Muscle of leg (tissue), 11 donors: ENCODE results near the gene ITPK1. TPM values are rescaled to one million over a fixed set of nuclear protein-coding genes. Genes with fewer than 3 reads are reported as not detected.
A peak's percentile ranks its signal among the peaks of the same experiment; 100 is the strongest.

ENCODE experiments used
- DNase-seq: peaks from one replicate; pipeline ENCODE4 v3.0.0; 2013
- H3K27ac ChIP-seq: one replicate; pipeline ENCODE4 v1.5.1; 2013; ENCODE audit warnings: mild to moderate bottlenecking, low read length, control low read depth
- H3K27me3 ChIP-seq: one replicate; pipeline ENCODE4 v1.6.1; 2013; ENCODE audit warnings: low read length; ENCODE audit not compliant: control insufficient read depth, insufficient read depth
- H3K36me3 ChIP-seq: one replicate; pipeline ENCODE4 v1.6.1; 2013; ENCODE audit warnings: low read length; ENCODE audit not compliant: control insufficient read depth, insufficient read depth
- H3K4me1 ChIP-seq: one replicate; pipeline ENCODE4 v1.6.1; 2013; ENCODE audit warnings: low read length; ENCODE audit not compliant: control insufficient read depth, insufficient read depth
- H3K4me3 ChIP-seq: one replicate; pipeline ENCODE4 v1.5.1; 2013; ENCODE audit warnings: low read length, control low read depth
- H3K9me3 ChIP-seq: replicated peaks from 2 replicates; pipeline ENCODE4 v1.6.1; 2013; ENCODE audit warnings: low read depth, low read length; ENCODE audit not compliant: control insufficient read depth
- WGBS: methylation state at CpG from one replicate; pipeline ENCODE4 v1.1.5; 2013; ENCODE audit warnings: missing lambda C conversion rate; ENCODE audit not compliant: insufficient coverage; 5-methylcytosine and 5-hydroxymethylcytosine counted together
- polyA plus RNA-seq, 8 donors: library from polyadenylated mRNA; unstranded; fragments of 120-200 nt; gene quantifications; one replicate each; pipeline versions ENCODE4 v1.2.1 to v1.2.3, GENCODE V29; 2013; ENCODE audit warnings: inconsistent platforms in 1 of 8, low replicate concordance in 1 of 8; ENCODE audit not compliant: insufficient read length in 8 of 8, insufficient read depth in 1 of 8
- total RNA-seq: library from RNA; stranded (reverse); fragments of 120-200 nt; gene quantifications from one replicate; pipeline ENCODE4 v1.2.4, GENCODE V29; 2013

Gene ITPK1
- total and polyA plus RNA-seq, 9 donors = 10.0 to 25.7 (median 17.5) TPM

GRCh38 chr14:92962831-92963095 lies 153.0 kb downstream of the ITPK1 start:
- Histone ChIP-seq H3K36me3 (peaks cover 11% of the 10 kb centered on the region), H3K4me3 (no peak overlapping the region), H3K9me3 (no peaks in the 10 kb centered on the region), H3K27me3 (no peaks in the 10 kb centered on the region), H3K4me1 (peaks cover 56% of the 10 kb centered on the region), H3K27ac (no peak overlapping the region)
- WGBS = 79% methylated on average over 2 of the region's 11 CpGs
- no peak for DNase-seq

- no peak for DNase-seq
- H3K27ac ChIP-seq = no peak overlapping the region
- peaks cover 13% of the 10 kb centered on the region for H3K36me3 ChIP-seq
- H3K4me3 ChIP-seq = no peak overlapping the region
- no peaks in the 10 kb centered on the region for H3K27me3 ChIP-seq
- WGBS = 92% methylated on average over 16 of the region's 20 CpGs
- peaks cover 61% of the 10 kb centered on the region for H3K4me1 ChIP-seq
- H3K9me3 ChIP-seq = no peaks in the 10 kb centered on the region
These were observed 153.5 kb downstream of the ITPK1 start for GRCh38 chr14:92962031-92962830.

GRCh38 chr14:92961567-92961855 lies 154.2 kb downstream of the ITPK1 start:
- 75% methylated on average over 1 of the region's 7 CpGs for WGBS
- H3K4me1 ChIP-seq = peaks cover 67% of the 10 kb centered on the region

DNA sequence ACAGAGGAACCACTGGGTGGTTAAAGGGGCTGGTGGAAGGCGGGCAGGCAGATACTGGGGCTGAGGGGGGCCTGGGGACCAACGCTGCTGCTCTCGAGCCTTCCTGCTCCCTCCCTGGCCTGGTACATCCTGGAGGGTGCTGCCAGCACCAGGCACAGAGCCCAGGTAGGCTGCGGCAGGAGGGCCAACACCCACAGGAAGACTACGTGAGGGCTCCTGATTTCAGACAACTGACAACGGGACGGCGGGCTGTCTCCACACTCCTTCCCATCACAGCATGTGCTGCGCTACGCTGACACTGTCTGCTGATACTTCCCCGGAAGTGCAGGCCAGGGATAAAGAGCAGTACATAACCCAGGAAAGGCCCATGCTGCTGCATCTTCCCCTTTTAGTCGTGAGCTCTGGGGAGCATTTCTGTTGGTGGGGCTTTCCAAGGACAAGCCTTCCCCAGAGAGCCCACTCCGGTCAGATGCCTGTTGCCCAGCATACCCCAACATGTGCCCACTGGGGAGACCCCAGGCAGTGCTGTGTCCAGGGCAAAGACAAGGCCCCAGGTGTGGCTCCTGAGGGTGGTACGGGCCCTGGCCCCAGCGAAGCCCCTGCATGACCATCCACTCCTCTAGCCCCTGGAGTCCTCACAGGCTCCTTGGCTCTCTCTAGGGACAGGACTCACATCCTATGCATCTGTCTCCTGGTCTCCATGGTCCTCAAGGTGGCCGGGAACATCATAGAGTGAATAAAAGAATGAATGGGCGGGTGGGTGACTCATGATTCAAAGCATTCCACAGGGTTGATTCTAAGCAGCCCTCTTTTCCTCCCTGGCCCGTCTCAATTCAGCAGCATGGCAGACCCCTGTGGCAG lies 154.8 kb downstream of the ITPK1 start:
- Histone ChIP-seq H3K27ac (no peak overlapping the region), H3K4me3 (no peak overlapping the region), H3K4me1 (peaks cover 67% of the 10 kb centered on the region), H3K9me3 (no peaks in the 10 kb centered on the region), H3K27me3 (no peaks in the 10 kb centered on the region), H3K36me3 (peaks cover 13% of the 10 kb centered on the region)
- 87% methylated on average over 11 of the region's 18 CpGs for WGBS
- no peak for DNase-seq

More at GRCh38 chr14:92961567-92961855, 154.2 kb downstream of the ITPK1 start:
- H3K4me3 ChIP-seq = no peak overlapping the region
- no peaks in the 10 kb centered on the region for H3K9me3 ChIP-seq
- no peak for DNase-seq
- no peak overlapping the region for H3K27ac ChIP-seq
- no peaks in the 10 kb centered on the region for H3K27me3 ChIP-seq
- H3K36me3 ChIP-seq = peaks cover 13% of the 10 kb centered on the region

- H3K27me3 ChIP-seq = no peaks in the 10 kb centered on the region
- H3K4me1 ChIP-seq = peaks cover 67% of the 10 kb centered on the region
- H3K27ac ChIP-seq = peak overlapping the region; percentile 37
- WGBS = 73% methylated on average over 20 of the region's 30 CpGs
- no peak overlapping the region for H3K4me3 ChIP-seq
- DNase-seq = no peak
- no peaks in the 10 kb centered on the region for H3K9me3 ChIP-seq
- H3K36me3 ChIP-seq = peaks cover 13% of the 10 kb centered on the region
These were observed 155.7 kb downstream of the ITPK1 start for GRCh38 chr14:92959761-92960680.

DNA sequence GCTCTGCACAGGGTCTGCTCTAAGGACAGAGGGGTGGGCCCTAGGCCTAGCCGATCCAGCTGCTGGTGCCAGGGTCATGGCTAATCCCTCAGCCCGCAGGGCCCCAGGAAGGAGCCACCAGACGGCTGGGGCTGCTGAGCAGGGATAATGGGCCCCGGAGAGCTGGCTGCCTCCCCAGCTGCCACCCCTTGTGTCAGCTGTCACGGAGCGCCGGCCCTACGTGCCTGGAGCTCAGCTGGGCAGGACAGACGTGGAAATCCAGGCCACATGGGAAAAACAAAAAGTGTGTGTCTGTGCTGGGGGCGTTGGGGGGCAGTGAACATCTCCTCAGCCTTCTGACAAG lies 156.6 kb downstream of the ITPK1 start:
- peaks cover 13% of the 10 kb centered on the region for H3K36me3 ChIP-seq
- DNase-seq = peak; percentile 78
- no peaks in the 10 kb centered on the region for H3K27me3 ChIP-seq
- H3K4me3 ChIP-seq = no peak overlapping the region
- peaks cover 62% of the 10 kb centered on the region for H3K4me1 ChIP-seq
- peak overlapping the region; percentile 37 for H3K27ac ChIP-seq
- H3K9me3 ChIP-seq = no peaks in the 10 kb centered on the region
- WGBS = 39% methylated on average over 10 of the region's 10 CpGs

- DNase-seq = no peak
- Histone ChIP-seq H3K36me3 (peaks cover 13% of the 10 kb centered on the region), H3K9me3 (no peaks in the 10 kb centered on the region), H3K4me3 (no peak overlapping the region), H3K4me1 (peaks cover 56% of the 10 kb centered on the region), H3K27me3 (no peaks in the 10 kb centered on the region), H3K27ac (peak overlapping the region; percentile 35)
- WGBS = 78% methylated on average over 21 of the region's 22 CpGs
These were observed 157.1 kb downstream of the ITPK1 start for GRCh38 chr14:92958373-92959188.

- Histone ChIP-seq H3K9me3 (no peaks in the 10 kb centered on the region), H3K4me3 (no peak overlapping the region), H3K27me3 (no peaks in the 10 kb centered on the region), H3K27ac (no peak overlapping the region), H3K4me1 (peaks cover 43% of the 10 kb centered on the region), H3K36me3 (peaks cover 15% of the 10 kb centered on the region)
- no peak for DNase-seq
- 79% methylated on average over 11 of the region's 11 CpGs for WGBS
These were observed 158.8 kb downstream of the ITPK1 start for GRCh38 chr14:92956961-92957360.

- Histone ChIP-seq H3K27me3 (no peaks in the 10 kb centered on the region), H3K36me3 (peaks cover 20% of the 10 kb centered on the region), H3K9me3 (no peaks in the 10 kb centered on the region), H3K27ac (no peak overlapping the region), H3K4me1 (peaks cover 39% of the 10 kb centered on the region), H3K4me3 (no peak overlapping the region)
- 100% methylated on average over 1 of the region's 7 CpGs for WGBS
- DNase-seq = no peak
These were observed 160.3 kb downstream of the ITPK1 start for GRCh38 chr14:92955381-92955780.
